Measurements from ENCODE around the gene SLC25A44. TPM values are rescaled to one million over a fixed set of nuclear protein-coding genes. Genes with fewer than 3 reads are reported as not detected.

SLC25A44 gene
- total RNA-seq, 1 experiment from 2014 or later: 33.0 TPM

DNA sequence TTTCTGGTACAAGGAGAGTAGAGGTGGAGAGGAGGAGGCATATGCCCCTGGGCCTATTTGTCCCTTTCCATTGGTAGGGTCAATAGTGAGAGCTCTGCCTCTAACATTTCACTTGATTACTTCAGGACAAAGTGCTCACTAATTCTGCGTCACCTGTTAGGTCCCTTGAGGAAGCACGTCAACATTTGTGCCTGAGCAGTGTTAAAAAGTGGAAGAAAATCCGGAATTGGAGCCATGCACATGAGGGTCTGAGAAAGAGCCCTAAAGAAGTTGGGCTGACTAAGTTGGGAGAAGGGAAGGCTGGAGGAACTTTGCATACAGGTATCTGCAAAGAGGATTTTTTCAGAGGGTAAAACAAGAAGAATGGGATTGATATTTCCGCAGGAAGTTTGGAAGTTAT, 1.9 kb downstream of the SLC25A44 start:
- no peak for ATAC-seq
- DNase-seq (ENCODE audit: low read depth, low spot score): no peak

DNA sequence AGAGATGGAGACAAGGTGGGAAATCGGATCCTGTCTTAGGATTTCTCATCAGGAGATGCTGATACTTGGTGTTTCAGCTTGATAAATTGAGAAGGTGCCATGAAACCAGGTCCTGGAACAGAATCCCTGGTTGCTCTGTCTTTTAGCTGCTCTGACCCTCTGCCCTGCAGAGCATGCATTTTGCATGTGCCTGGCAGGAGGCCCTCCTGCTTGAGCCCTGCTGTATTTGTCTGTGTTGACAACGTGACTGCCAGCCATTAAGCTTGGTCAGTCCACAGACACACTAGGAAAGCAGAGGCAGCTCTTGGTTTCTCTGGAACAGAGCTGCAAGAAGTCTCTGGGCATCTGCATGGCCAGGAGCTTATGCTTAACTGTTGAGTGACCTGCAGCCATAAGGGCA, 2.5 kb downstream of the SLC25A44 start:
- in situ Hi-C loops (cut with HindIII; ENCODE audit: low pct_unique_long_range_greater_than_20kb, low sequenced_read_pairs) (no loop called here), intact Hi-C loops (cut with micrococcal nuclease; ENCODE audit: unreplicated experiment) (no loop called here)
- H3K4me1 ChIP-seq (ENCODE audit: control insufficient read depth, insufficient read depth, low read length): peaks cover 10% of the 10 kb centered on the region; the same call in 1 of the 2 replicates
- no peaks in the 10 kb centered on the region for H3K27me3 ChIP-seq (ENCODE audit: control insufficient read depth, insufficient read depth, low read length)
- peaks cover 4% of the 10 kb centered on the region; the same call in 1 of the 2 replicates for H3K36me3 ChIP-seq (ENCODE audit: control insufficient read depth, insufficient read depth, low read length)
- TF ChIP-seq POLR2AphosphoS5 (IDR thresholded peaks at IDR 0.05; ENCODE audit: low read depth, low read length) (no peak), SIN3A (IDR thresholded peaks at IDR 0.05; ENCODE audit: borderline replicate concordance, insufficient read depth, low read depth, low read length) (no peak), TCF7L2 (IDR thresholded peaks at IDR 0.05; ENCODE audit: low read depth, low read length) (no peak)
- TF ChIP-seq, protein P1, sequence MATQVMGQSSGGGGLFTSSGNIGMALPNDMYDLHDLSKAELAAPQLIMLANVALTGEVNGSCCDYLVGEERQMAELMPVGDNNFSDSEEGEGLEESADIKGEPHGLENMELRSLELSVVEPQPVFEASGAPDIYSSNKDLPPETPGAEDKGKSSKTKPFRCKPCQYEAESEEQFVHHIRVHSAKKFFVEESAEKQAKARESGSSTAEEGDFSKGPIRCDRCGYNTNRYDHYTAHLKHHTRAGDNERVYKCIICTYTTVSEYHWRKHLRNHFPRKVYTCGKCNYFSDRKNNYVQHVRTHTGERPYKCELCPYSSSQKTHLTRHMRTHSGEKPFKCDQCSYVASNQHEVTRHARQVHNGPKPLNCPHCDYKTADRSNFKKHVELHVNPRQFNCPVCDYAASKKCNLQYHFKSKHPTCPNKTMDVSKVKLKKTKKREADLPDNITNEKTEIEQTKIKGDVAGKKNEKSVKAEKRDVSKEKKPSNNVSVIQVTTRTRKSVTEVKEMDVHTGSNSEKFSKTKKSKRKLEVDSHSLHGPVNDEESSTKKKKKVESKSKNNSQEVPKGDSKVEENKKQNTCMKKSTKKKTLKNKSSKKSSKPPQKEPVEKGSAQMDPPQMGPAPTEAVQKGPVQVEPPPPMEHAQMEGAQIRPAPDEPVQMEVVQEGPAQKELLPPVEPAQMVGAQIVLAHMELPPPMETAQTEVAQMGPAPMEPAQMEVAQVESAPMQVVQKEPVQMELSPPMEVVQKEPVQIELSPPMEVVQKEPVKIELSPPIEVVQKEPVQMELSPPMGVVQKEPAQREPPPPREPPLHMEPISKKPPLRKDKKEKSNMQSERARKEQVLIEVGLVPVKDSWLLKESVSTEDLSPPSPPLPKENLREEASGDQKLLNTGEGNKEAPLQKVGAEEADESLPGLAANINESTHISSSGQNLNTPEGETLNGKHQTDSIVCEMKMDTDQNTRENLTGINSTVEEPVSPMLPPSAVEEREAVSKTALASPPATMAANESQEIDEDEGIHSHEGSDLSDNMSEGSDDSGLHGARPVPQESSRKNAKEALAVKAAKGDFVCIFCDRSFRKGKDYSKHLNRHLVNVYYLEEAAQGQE (IDR thresholded peaks at IDR 0.05; ENCODE audit: insufficient read depth in 1 of 2, low read depth in 2 of 2, low read length in 1 of 2): no peak
- TF ChIP-seq, protein P2, sequence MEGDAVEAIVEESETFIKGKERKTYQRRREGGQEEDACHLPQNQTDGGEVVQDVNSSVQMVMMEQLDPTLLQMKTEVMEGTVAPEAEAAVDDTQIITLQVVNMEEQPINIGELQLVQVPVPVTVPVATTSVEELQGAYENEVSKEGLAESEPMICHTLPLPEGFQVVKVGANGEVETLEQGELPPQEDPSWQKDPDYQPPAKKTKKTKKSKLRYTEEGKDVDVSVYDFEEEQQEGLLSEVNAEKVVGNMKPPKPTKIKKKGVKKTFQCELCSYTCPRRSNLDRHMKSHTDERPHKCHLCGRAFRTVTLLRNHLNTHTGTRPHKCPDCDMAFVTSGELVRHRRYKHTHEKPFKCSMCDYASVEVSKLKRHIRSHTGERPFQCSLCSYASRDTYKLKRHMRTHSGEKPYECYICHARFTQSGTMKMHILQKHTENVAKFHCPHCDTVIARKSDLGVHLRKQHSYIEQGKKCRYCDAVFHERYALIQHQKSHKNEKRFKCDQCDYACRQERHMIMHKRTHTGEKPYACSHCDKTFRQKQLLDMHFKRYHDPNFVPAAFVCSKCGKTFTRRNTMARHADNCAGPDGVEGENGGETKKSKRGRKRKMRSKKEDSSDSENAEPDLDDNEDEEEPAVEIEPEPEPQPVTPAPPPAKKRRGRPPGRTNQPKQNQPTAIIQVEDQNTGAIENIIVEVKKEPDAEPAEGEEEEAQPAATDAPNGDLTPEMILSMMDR (IDR thresholded peaks at IDR 0.05): no peak
- ChIA-PET POLR2A (interaction anchor here (0.9 kb wide), 1 partner anchor 16 kb away, joined by 9 read pairs; the partner anchor contains the start of gene PMF1), CTCF (no interaction called here)
- ATAC-seq: no peak
- H3K27ac ChIP-seq (ENCODE audit: low read length): no peak overlapping the region
- H3K4me3 ChIP-seq (ENCODE audit: low read depth in 2 of 2, low read length in 2 of 2): no peak overlapping the region
- no peak for DNase-seq (ENCODE audit: low read depth, low spot score)
- no TSS peak for BruUV-seq (replicated peaks)
- no peaks in the 10 kb centered on the region for H3K9me3 ChIP-seq (ENCODE audit: control insufficient read depth, insufficient read depth, low read depth, low read length)

More for the DNA sequence above, 1.9 kb downstream of the SLC25A44 start:
- TF ChIP-seq, protein P2 (IDR thresholded peaks at IDR 0.05): no peak
- POLR2A ChIA-PET: no interaction called here
- H3K9me3 ChIP-seq (ENCODE audit: control insufficient read depth, insufficient read depth, low read depth, low read length): no peaks in the 10 kb centered on the region
- peaks cover 4% of the 10 kb centered on the region; the same call in 1 of the 2 replicates for H3K36me3 ChIP-seq (ENCODE audit: control insufficient read depth, insufficient read depth, low read length)
- H3K27ac ChIP-seq (ENCODE audit: low read length): no peak overlapping the region
- H3K27me3 ChIP-seq (ENCODE audit: control insufficient read depth, insufficient read depth, low read length): no peaks in the 10 kb centered on the region
- intact Hi-C loops (cut with micrococcal nuclease; ENCODE audit: unreplicated experiment): no loop called here
- no peak overlapping the region for H3K4me3 ChIP-seq (ENCODE audit: low read depth in 2 of 2, low read length in 2 of 2)
- in situ Hi-C loops (cut with HindIII; ENCODE audit: low pct_unique_long_range_greater_than_20kb, low sequenced_read_pairs): no loop called here
- CTCF ChIA-PET: no interaction called here
- BruUV-seq (replicated peaks): no TSS peak
- peaks cover 10% of the 10 kb centered on the region; the same call in 1 of the 2 replicates for H3K4me1 ChIP-seq (ENCODE audit: control insufficient read depth, insufficient read depth, low read length)
